Measurements from ENCODE around the gene USP33.
"Not testable (repeated sequence)": the region's sequence is repeated elsewhere in the genome, so short reads cannot be mapped to it uniquely, and the experiment has no call there.

Gene USP33

GRCh38 chr1:77759071-77760028 lies at the start of gene USP33:
Gene USP33 (minus strand): TSS chr1:77759852. CDS start chr1:77741697, 18,155 bp downstream.
- in situ Hi-C loops (cut with MboI; ENCODE audit: low pct_unique_long_range_greater_than_20kb, low sequenced_read_pairs): no loop called here
- DNase-seq: peak; percentile 90

GRCh38 chr1:77803371-77803770 lies 43.7 kb upstream of the USP33 start:
- in situ Hi-C loops (cut with MboI; ENCODE audit: low pct_unique_long_range_greater_than_20kb, low sequenced_read_pairs): no loop called here
- no peak for DNase-seq

GRCh38 chr1:77802026-77802425 lies 42.4 kb upstream of the USP33 start:
- in situ Hi-C loops (cut with MboI; ENCODE audit: low pct_unique_long_range_greater_than_20kb, low sequenced_read_pairs): no loop called here
- no peak for DNase-seq

GRCh38 chr1:77797991-77798390 lies 38.3 kb upstream of the USP33 start:
- DNase-seq: no peak
- in situ Hi-C loops (cut with MboI; ENCODE audit: low pct_unique_long_range_greater_than_20kb, low sequenced_read_pairs): no loop called here

- in situ Hi-C loops (cut with MboI; ENCODE audit: low pct_unique_long_range_greater_than_20kb, low sequenced_read_pairs): no loop called here
- DNase-seq: no peak
These were observed 37.2 kb upstream of the USP33 start for GRCh38 chr1:77796695-77797405.

- no peak for DNase-seq
- in situ Hi-C loops (cut with MboI; ENCODE audit: low pct_unique_long_range_greater_than_20kb, low sequenced_read_pairs): no loop called here
These were observed 34.9 kb upstream of the USP33 start for GRCh38 chr1:77794550-77794949.

- DNase-seq; in situ Hi-C loops (cut with MboI; ENCODE audit: low pct_unique_long_range_greater_than_20kb, low sequenced_read_pairs): not testable (repeated sequence)
These were observed 26.6 kb upstream of the USP33 start for GRCh38 chr1:77786093-77786741.

GRCh38 chr1:77783141-77783540 lies 23.5 kb upstream of the USP33 start:
- DNase-seq: no peak
- in situ Hi-C loops (cut with MboI; ENCODE audit: low pct_unique_long_range_greater_than_20kb, low sequenced_read_pairs): no loop called here

- in situ Hi-C loops (cut with MboI; ENCODE audit: low pct_unique_long_range_greater_than_20kb, low sequenced_read_pairs): no loop called here
- no peak for DNase-seq
These were observed 22.0 kb upstream of the USP33 start for GRCh38 chr1:77781683-77782082.

- DNase-seq: peak; percentile 92
These were observed 20.1 kb upstream of the USP33 start, which contains the start of gene MIGA1 for GRCh38 chr1:77779529-77780281. Gene MIGA1 (plus strand): TSS chr1:77779649. CDS start chr1:77783253, 3,604 bp downstream.

GRCh38 chr1:77776007-77776700 lies 16.5 kb upstream of the USP33 start:
- in situ Hi-C loops (cut with MboI; ENCODE audit: low pct_unique_long_range_greater_than_20kb, low sequenced_read_pairs): no loop called here
- DNase-seq: no peak

More at GRCh38 chr1:77779529-77780281, 20.1 kb upstream of the USP33 start, which contains the start of gene MIGA1:
- in situ Hi-C loops (cut with MboI; ENCODE audit: low pct_unique_long_range_greater_than_20kb, low sequenced_read_pairs): no loop called here

- in situ Hi-C loops (cut with MboI; ENCODE audit: low pct_unique_long_range_greater_than_20kb, low sequenced_read_pairs): no loop called here
- DNase-seq: no peak
These were observed 8.4 kb upstream of the USP33 start for GRCh38 chr1:77768006-77768405.

GRCh38 chr1:77762072-77762476 lies 2.4 kb upstream of the USP33 start:
- in situ Hi-C loops (cut with MboI; ENCODE audit: low pct_unique_long_range_greater_than_20kb, low sequenced_read_pairs): no loop called here

GRCh38 chr1:77757603-77758002 lies 2.0 kb downstream of the USP33 start:
- DNase-seq: no peak
- in situ Hi-C loops (cut with MboI; ENCODE audit: low pct_unique_long_range_greater_than_20kb, low sequenced_read_pairs): no loop called here

More at GRCh38 chr1:77762072-77762476, 2.4 kb upstream of the USP33 start:
- no peak for DNase-seq

- DNase-seq: no peak
- in situ Hi-C loops (cut with MboI; ENCODE audit: low pct_unique_long_range_greater_than_20kb, low sequenced_read_pairs): no loop called here
These were observed 2.5 kb downstream of the USP33 start for GRCh38 chr1:77757066-77757584.

GRCh38 chr1:77756052-77756754 lies 3.4 kb downstream of the USP33 start:
- no peak for DNase-seq
- in situ Hi-C loops (cut with MboI; ENCODE audit: low pct_unique_long_range_greater_than_20kb, low sequenced_read_pairs): no loop called here

- in situ Hi-C loops (cut with MboI; ENCODE audit: low pct_unique_long_range_greater_than_20kb, low sequenced_read_pairs): not testable (repeated sequence)
These were observed 10.2 kb downstream of the USP33 start for GRCh38 chr1:77749489-77749888.

More at GRCh38 chr1:77749489-77749888, 10.2 kb downstream of the USP33 start:
- DNase-seq: not testable (repeated sequence)
